ENCODE data around the gene AATK.

GRCh38 chr17:81084680-81085419, 81.2 kb downstream of the AATK start:
- no peak for TF ChIP-seq EZH2phosphoT487 (IDR thresholded peaks at IDR 0.05; ENCODE audit: borderline replicate concordance, low read length)
- TF ChIP-seq CTCF (IDR thresholded peaks at IDR 0.05; ENCODE audit: low read depth, low read length, poor library complexity, severe bottlenecking), result no peak
